ENCODE data around the gene DMRTA1.
"Not testable (repeated sequence)": the region's sequence is repeated elsewhere in the genome, so short reads cannot be mapped to it uniquely, and the experiment has no call there.

The DMRTA1 gene

GRCh38 chr9:22446589-22446949, at the start of gene DMRTA1:
TSS of gene DMRTA1 (plus strand) at chr9:22446824. CDS start at chr9:22447066, 242 bp downstream.
- no peak for FAIRE-seq

- FAIRE-seq: no peak
Measured at GRCh38 chr9:22401671-22402070, 45.0 kb upstream of the DMRTA1 start.

GRCh38 chr9:22405869-22406659, 40.6 kb upstream of the DMRTA1 start:
- FAIRE-seq: no peak

GRCh38 chr9:22413884-22414283, 32.7 kb upstream of the DMRTA1 start:
- FAIRE-seq: no peak

- FAIRE-seq: no peak
Measured at GRCh38 chr9:22415941-22416691, 30.5 kb upstream of the DMRTA1 start.

GRCh38 chr9:22416692-22417060, 29.9 kb upstream of the DMRTA1 start:
- FAIRE-seq: no peak

- FAIRE-seq: no peak
Measured at GRCh38 chr9:22423566-22423965, 23.1 kb upstream of the DMRTA1 start.

- FAIRE-seq: no peak
Measured at GRCh38 chr9:22424616-22425015, 22.0 kb upstream of the DMRTA1 start.

GRCh38 chr9:22425551-22425950, 21.1 kb upstream of the DMRTA1 start:
- no peak for FAIRE-seq

- FAIRE-seq: no peak
Measured at GRCh38 chr9:22427226-22427880, 19.3 kb upstream of the DMRTA1 start.

GRCh38 chr9:22433691-22434090, 12.9 kb upstream of the DMRTA1 start:
- FAIRE-seq: no peak

- FAIRE-seq: not testable (repeated sequence)
Measured at GRCh38 chr9:22435252-22435651, 11.4 kb upstream of the DMRTA1 start.

GRCh38 chr9:22437461-22438067, 9.1 kb upstream of the DMRTA1 start:
- not testable (repeated sequence) for FAIRE-seq

- FAIRE-seq: no peak
Measured at GRCh38 chr9:22440841-22441240, 5.8 kb upstream of the DMRTA1 start.

GRCh38 chr9:22446950-22447617, 460 bp downstream of the DMRTA1 start:
- no peak for FAIRE-seq

- no peak for FAIRE-seq
Measured at GRCh38 chr9:22447618-22448305, 1.1 kb downstream of the DMRTA1 start.

GRCh38 chr9:22449719-22450118, 3.1 kb downstream of the DMRTA1 start:
- FAIRE-seq: peak; percentile 14

GRCh38 chr9:22452415-22453010, 5.9 kb downstream of the DMRTA1 start:
- peak; percentile 65 for FAIRE-seq

GRCh38 chr9:22454016-22454415, 7.4 kb downstream of the DMRTA1 start:
- FAIRE-seq: no peak

- no peak for FAIRE-seq
Measured at GRCh38 chr9:22455181-22455580, 8.6 kb downstream of the DMRTA1 start.

- no peak for FAIRE-seq
Measured at GRCh38 chr9:22457448-22457847, 10.8 kb downstream of the DMRTA1 start.

- no peak for FAIRE-seq
Measured at GRCh38 chr9:22463205-22463604, 16.6 kb downstream of the DMRTA1 start.

All from colon (tissue), 2 donors.